Skeletal muscle tissue (tissue), 4 donors: Measurements from ENCODE around the gene HMX3. TPM values are rescaled to one million over a fixed set of nuclear protein-coding genes. Genes with fewer than 3 reads are reported as not detected.

Experiments
- H3K27ac ChIP-seq: one replicate; pipeline ENCODE4 v1.7.0; 2013; ENCODE audit warnings: mild to moderate bottlenecking, low read depth, low read length, inconsistent platforms
- H3K27me3 ChIP-seq, 3 donors: one replicate each; pipeline ENCODE4 v1.7.0; 2013; ENCODE audit warnings: low read length in 3 of 3; ENCODE audit not compliant: control insufficient read depth in 3 of 3, insufficient read depth in 3 of 3
- H3K36me3 ChIP-seq, 3 donors: one replicate each; pipeline ENCODE4 v1.7.0; 2013; ENCODE audit warnings: low read length in 3 of 3; ENCODE audit not compliant: control insufficient read depth in 3 of 3, insufficient read depth in 3 of 3
- H3K4me1 ChIP-seq, 3 donors: one replicate each; pipeline ENCODE4 v1.7.0; 2013; ENCODE audit warnings: low read length in 3 of 3, mild to moderate bottlenecking in 3 of 3; ENCODE audit not compliant: control insufficient read depth in 3 of 3, insufficient read depth in 3 of 3
- H3K4me3 ChIP-seq, 3 donors: one replicate each; pipeline ENCODE4 v1.7.0; 2013; ENCODE audit warnings: low read length in 3 of 3
- H3K9ac ChIP-seq, 3 donors: one replicate each; pipeline ENCODE4 v1.7.0; 2013; ENCODE audit warnings: low read length in 3 of 3, mild to moderate bottlenecking in 3 of 3, moderate library complexity in 2 of 3, low read depth in 1 of 3
- H3K9me3 ChIP-seq, 3 donors: one replicate each; pipeline ENCODE4 v1.7.0; 2013; ENCODE audit warnings: low read length in 3 of 3; ENCODE audit not compliant: control insufficient read depth in 3 of 3
- total RNA-seq: library from RNA; depleted of rRNA; stranded (reverse); fragments of >200 nt; gene quantifications from one replicate; pipeline ENCODE4 v1.2.3, GENCODE V29; 2014
- donor health status: Osteomylitis.

Gene HMX3
- total RNA-seq, 1 donor from 2014 or later, result not detected

DNA sequence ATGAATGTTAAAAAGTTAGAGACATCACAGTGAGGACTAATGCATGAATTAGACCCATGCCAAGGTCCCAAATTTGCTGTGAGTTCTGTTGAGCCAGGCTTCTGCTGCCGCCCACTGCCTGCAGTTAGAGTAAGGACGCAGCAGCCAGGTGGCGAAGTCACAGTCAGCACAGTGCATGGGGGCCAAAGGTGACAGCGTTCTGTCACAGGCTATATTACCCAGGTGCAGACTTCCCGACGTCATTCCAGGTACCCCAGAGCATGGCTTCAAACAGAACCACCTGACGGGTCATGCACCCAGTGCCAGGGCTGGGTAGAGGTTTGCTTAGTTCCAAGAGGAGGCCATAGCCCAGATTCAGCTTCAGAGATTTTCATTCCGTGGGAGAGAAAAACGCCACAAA lies 33.9 kb upstream of the HMX3 start:
- no peaks in the 10 kb centered on the region for H3K9me3 ChIP-seq
- no peak overlapping the region for H3K4me3 ChIP-seq
- H3K27ac ChIP-seq, result no peak overlapping the region
- H3K9ac ChIP-seq, result no peak overlapping the region
- H3K27me3 ChIP-seq, result peaks cover 4 to 32% (median 5%) of the 10 kb centered on the region in 3 donors
- H3K36me3 ChIP-seq, result no peaks in the 10 kb centered on the region
- no peaks in the 10 kb centered on the region for H3K4me1 ChIP-seq

DNA sequence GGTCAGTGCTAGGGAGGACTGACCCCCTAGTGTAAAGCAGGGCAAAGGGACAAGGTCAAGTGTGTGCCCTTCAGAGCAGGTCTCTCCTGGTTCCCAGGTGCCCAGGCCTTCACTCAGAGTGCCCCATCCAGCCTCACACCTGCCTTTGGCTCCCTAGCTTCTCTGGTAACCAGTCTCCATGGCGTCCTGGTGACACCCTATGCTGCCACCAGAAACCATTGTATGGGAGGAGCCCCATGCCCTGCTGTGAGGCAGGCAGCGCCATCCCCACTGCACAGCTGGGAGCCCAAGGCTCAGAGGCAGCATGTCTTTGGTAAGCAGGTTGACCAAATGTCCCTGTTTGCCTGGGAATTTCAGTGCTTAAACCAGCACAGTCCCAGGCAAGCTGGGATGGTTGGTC lies 33.1 kb upstream of the HMX3 start:
- no peaks in the 10 kb centered on the region for H3K4me1 ChIP-seq
- H3K4me3 ChIP-seq, result no peak overlapping the region
- H3K27me3 ChIP-seq, result peaks cover 3 to 27% (median 4%) of the 10 kb centered on the region in 3 donors
- H3K36me3 ChIP-seq, result no peaks in the 10 kb centered on the region
- H3K9me3 ChIP-seq, result no peaks in the 10 kb centered on the region
- H3K9ac ChIP-seq, result no peak overlapping the region
- H3K27ac ChIP-seq, result no peak overlapping the region

DNA sequence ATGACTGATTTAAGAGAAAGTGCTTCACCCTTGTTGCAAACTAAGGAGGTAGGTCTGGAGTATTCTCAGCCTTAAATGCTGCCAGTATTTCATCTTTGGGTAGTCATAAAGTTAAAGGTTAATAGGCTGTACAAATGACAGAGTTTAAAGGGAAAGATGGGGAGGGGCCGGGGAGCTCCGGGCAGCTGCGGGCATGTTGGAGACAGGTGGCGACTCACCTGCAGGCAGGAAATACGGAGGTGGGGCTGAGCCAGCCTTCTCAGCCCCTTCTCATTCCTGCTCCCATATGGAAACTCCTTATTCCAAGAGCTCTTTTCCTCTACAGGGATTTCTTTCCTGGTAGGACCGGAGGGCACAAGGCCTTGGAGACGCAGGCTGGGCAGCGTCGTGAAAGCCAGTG lies 31.8 kb upstream of the HMX3 start:
- Histone ChIP-seq H3K4me3 (no peak overlapping the region), H3K36me3 (no peaks in the 10 kb centered on the region), H3K4me1 (no peaks in the 10 kb centered on the region), H3K27ac (no peak overlapping the region), H3K27me3 (peaks cover 0 to 18% (median 3%) of the 10 kb centered on the region in 3 donors), H3K9me3 (no peaks in the 10 kb centered on the region), H3K9ac (no peak overlapping the region)

DNA sequence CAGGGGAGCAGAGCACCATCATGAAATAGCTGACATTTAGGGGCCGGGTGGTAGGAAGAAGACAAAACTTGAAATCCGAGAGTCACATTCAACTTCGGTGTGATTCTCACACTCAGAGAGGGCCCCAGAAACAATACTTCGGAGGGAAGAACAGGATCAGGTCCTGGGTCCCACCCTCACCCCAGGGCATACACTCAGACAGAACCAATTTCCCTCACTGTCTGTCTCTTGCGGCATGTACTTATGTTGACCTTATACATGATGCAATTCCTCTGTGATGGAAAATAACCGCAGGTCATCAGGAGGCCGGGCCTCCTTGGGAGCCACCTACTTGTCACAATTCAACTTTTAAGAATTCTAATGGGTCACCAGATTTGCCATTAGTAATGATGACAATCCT lies 26.3 kb upstream of the HMX3 start:
- H3K36me3 ChIP-seq, result no peaks in the 10 kb centered on the region
- H3K27me3 ChIP-seq, result peaks cover 7 to 18% (median 8%) of the 10 kb centered on the region in 3 donors
- H3K9ac ChIP-seq, result no peak overlapping the region
- H3K4me1 ChIP-seq, result no peaks in the 10 kb centered on the region
- no peak overlapping the region for H3K27ac ChIP-seq
- no peaks in the 10 kb centered on the region for H3K9me3 ChIP-seq
- H3K4me3 ChIP-seq, result no peak overlapping the region

DNA sequence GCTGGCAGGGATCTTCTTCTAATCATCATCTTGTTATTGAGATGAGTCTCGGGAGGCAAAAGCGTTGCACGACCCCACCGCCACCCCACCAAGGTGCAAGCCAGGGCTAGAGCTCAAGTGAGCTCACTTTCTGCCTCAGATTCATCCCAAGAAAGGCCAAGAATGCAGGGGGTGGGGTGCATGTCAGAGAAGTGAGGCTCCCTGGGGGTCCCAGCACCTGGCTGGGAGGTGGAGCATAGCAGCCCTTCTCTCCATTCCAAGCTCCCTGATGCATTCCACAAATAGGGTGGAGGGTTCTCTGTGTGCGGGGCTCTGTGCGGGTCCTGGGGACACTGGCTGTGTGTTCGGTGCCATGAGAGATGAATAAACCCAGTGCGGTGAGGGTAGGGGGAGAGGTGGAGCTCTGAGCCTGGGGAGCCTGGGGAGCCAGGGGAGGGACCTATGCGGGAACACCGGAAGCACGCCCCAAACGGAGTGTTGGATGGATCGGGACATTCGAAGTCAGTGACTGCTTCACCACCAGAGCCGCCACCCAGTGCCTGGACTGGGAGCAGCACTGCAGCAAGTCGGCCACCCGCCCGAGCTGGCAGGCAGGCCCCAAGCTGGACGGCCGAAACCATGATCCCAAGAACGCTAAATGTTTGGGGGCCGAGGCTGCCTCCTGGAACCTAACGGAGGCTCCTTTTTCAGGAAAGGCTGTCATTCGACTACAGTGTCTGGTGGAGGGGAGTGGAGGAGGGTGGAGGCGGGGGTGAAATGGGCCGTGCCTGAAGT lies 17.9 kb upstream of the HMX3 start:
- no peak overlapping the region for H3K9ac ChIP-seq
- no peak overlapping the region for H3K4me3 ChIP-seq
- H3K36me3 ChIP-seq, result no peaks in the 10 kb centered on the region
- H3K9me3 ChIP-seq, result no peaks in the 10 kb centered on the region
- no peaks in the 10 kb centered on the region for H3K4me1 ChIP-seq
- peaks cover 33 to 47% (median 41%) of the 10 kb centered on the region in 3 donors for H3K27me3 ChIP-seq
- no peak overlapping the region for H3K27ac ChIP-seq

DNA sequence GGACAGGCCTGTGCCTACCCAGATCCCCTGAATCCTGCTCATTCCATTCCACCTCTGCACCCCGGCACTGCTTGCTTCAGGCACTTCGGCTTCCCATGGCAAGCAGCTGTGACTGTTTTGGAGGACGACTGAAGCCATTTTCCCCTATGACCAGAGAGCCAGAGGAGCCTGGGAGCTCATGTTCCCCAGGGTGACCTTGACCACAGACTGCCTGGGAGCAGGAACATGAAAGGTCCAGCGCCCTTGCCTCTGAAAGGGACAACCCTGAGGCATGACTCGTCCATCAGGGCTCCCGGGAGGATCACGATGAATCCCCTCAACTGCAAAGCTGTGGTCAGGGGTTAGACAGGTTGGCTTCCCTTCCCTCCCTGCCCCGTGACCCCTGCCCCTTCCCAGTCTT lies 16.7 kb upstream of the HMX3 start:
- Histone ChIP-seq H3K4me1 (no peaks in the 10 kb centered on the region), H3K36me3 (no peaks in the 10 kb centered on the region), H3K9me3 (no peaks in the 10 kb centered on the region), H3K27ac (no peak overlapping the region), H3K4me3 (no peak overlapping the region), H3K27me3 (peaks cover 30 to 44% (median 37%) of the 10 kb centered on the region in 3 donors), H3K9ac (no peak overlapping the region)

DNA sequence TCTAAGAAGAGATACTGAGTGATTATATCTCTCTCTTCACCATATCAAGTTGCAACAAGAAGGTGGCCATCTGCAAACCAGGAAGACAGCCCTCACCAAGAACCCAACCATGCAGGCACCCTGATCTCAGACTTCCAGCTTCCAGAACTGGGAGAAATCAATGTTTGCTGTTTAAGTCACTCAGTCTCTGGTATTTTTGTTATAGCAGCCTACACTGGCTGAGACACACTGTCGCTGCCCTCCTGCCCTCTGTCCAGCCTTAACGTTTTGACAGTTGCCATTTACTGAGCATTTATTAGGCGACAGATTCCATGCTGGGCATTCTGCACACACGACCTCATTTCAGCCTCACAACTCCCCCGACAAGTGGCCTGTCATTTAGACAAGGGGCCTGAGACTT lies 9.5 kb upstream of the HMX3 start:
- Histone ChIP-seq H3K4me1 (no peaks in the 10 kb centered on the region), H3K4me3 (no peak overlapping the region), H3K9me3 (peaks cover 0 to 7% (median 0%) of the 10 kb centered on the region in 3 donors), H3K27me3 (peaks cover 32 to 48% (median 45%) of the 10 kb centered on the region in 3 donors), H3K27ac (no peak overlapping the region), H3K9ac (no peak overlapping the region), H3K36me3 (no peaks in the 10 kb centered on the region)

DNA sequence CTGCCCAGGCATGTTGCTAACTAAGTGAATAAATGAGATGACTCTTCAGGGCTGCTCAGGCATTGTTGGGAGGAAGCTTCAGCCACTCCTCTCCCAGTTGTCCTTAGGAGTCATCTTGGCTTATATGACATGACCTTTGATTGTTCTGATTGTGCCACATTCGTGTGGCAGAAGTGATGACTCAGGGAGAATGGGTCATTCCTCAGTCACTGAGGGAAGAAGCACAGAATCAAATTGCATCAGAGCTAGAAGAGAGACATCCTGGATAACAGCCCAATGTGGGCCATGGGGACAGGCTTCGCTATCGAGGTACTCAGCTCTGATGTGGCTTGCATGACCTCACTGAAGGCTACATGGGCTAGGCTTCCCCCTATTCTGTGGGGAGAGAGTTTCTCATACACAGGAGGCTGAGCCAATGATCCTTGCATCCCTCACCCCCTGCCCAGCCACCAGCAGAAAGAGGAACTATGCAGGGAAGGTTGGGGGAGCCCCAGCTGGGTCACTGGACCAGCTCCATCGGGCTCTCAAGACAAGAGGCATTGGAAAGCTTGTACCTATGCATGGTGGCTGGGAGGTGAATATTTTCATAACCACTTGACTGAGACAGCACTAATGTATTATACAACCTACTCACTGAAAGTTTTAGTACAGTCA lies 6.0 kb upstream of the HMX3 start:
- no peaks in the 10 kb centered on the region for H3K36me3 ChIP-seq
- no peak overlapping the region for H3K4me3 ChIP-seq
- peaks cover 63 to 75% (median 74%) of the 10 kb centered on the region in 3 donors for H3K27me3 ChIP-seq
- H3K9me3 ChIP-seq, result peaks cover 0 to 7% (median 0%) of the 10 kb centered on the region in 3 donors
- no peak overlapping the region for H3K9ac ChIP-seq
- no peak overlapping the region for H3K27ac ChIP-seq
- peaks cover 12 to 20% (median 17%) of the 10 kb centered on the region in 3 donors for H3K4me1 ChIP-seq

DNA sequence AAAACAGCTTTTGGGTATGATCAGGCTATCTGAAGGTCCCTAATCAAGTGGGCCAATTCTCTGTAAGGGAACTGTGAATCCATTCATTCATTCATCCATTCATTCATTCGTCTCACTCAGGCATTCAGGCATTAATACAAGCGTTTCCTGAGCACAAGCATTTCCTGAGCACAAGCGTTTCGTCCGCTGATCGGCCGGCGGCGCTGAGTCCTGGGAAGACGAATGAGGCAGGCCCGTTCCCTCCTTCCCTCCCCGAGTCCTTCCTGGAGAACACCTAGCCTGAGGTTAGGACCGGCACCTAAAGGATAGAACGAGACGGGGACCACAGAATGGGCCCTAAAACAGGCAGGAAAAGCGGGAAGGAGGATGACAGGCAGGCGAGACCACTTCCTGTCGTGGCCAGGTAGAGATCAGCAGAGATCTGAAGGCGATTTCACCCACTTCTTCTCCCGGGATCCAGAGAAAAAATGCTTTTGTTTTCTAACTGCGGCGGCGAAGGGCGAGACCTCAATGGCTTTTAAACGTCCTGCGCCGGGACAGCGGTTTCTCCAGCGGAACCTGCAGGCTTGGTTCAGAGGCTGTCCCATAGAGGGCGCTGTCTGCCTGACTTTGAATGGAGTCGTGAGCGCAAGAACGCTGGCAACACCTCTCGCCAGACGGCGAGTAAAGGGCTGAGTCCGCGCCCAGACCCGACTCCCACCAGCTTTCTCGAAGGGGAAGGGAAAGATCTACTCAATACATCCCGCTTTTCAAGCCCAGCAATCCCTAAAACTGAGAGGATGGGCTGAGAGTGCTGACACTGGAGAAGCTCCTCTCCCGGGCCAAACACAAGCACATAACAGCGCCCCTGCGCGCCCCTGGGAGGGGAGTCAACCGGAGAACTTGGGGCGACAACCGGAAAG lies 2.9 kb upstream of the HMX3 start:
- peak overlapping the region; percentile 7 to 56 (median 25) for H3K4me3 ChIP-seq
- H3K9ac ChIP-seq, result peak overlapping the region in 1 of 3 donors; percentile 54
- H3K36me3 ChIP-seq, result no peaks in the 10 kb centered on the region
- no peak overlapping the region for H3K27ac ChIP-seq
- peaks cover 28 to 44% (median 37%) of the 10 kb centered on the region in 3 donors for H3K4me1 ChIP-seq
- H3K9me3 ChIP-seq, result peaks cover 0 to 7% (median 0%) of the 10 kb centered on the region in 3 donors
- H3K27me3 ChIP-seq, result peaks cover 78 to 88% (median 82%) of the 10 kb centered on the region in 3 donors
